GM18867 (cell line): ENCODE results near the gene TPD52L2.
"Not testable (repeated sequence)": the region's sequence is repeated elsewhere in the genome, so short reads cannot be mapped to it uniquely, and the experiment has no call there.

Experiments
- ATAC-seq: cut with Tn5 transposase; IDR thresholded peaks from one replicate; pipeline ENCODE4 v1.9.1; 2021; ENCODE audit warnings: mild to moderate bottlenecking, moderate library complexity; ENCODE audit not compliant: unreplicated experiment

Gene TPD52L2

GRCh38 chr20:63895202-63895951 is 30.3 kb downstream of the TPD52L2 start:
- peak; percentile 8 for ATAC-seq

- no peak for ATAC-seq
These were observed 30.8 kb downstream of the TPD52L2 start for GRCh38 chr20:63895952-63896263.

- no peak for ATAC-seq
These were observed 31.4 kb downstream of the TPD52L2 start for GRCh38 chr20:63896264-63897105.

- ATAC-seq: no peak
These were observed 33.0 kb downstream of the TPD52L2 start for GRCh38 chr20:63897978-63898561.

- no peak for ATAC-seq
These were observed 34.0 kb downstream of the TPD52L2 start for GRCh38 chr20:63898882-63899558.

GRCh38 chr20:63900413-63900812 is 35.3 kb downstream of the TPD52L2 start:
- ATAC-seq: no peak

GRCh38 chr20:63903796-63904561 is 38.9 kb downstream of the TPD52L2 start:
- ATAC-seq: no peak

- ATAC-seq: no peak
These were observed 43.1 kb downstream of the TPD52L2 start for GRCh38 chr20:63908008-63908682.

GRCh38 chr20:63911176-63911575 is 46.1 kb downstream of the TPD52L2 start:
- no peak for ATAC-seq

GRCh38 chr20:63913768-63914167 is 48.7 kb downstream of the TPD52L2 start:
- ATAC-seq: no peak

GRCh38 chr20:63915471-63915870 is 50.4 kb downstream of the TPD52L2 start:
- ATAC-seq: no peak

GRCh38 chr20:63916371-63916939 is 51.4 kb downstream of the TPD52L2 start:
- ATAC-seq: not testable (repeated sequence)

- no peak for ATAC-seq
These were observed 52.7 kb downstream of the TPD52L2 start for GRCh38 chr20:63917811-63918210.

GRCh38 chr20:63919130-63919529 is 54.1 kb downstream of the TPD52L2 start:
- ATAC-seq: no peak

GRCh38 chr20:63920226-63920625 is 55.2 kb downstream of the TPD52L2 start:
- no peak for ATAC-seq

- ATAC-seq: no peak
These were observed 58.6 kb downstream of the TPD52L2 start for GRCh38 chr20:63923651-63924050.

GRCh38 chr20:63924241-63924640 is 59.2 kb downstream of the TPD52L2 start:
- no peak for ATAC-seq

- ATAC-seq: no peak
These were observed 61.2 kb downstream of the TPD52L2 start for GRCh38 chr20:63926298-63926697.

- ATAC-seq: no peak
These were observed 64.0 kb downstream of the TPD52L2 start for GRCh38 chr20:63929071-63929470.

- not testable (repeated sequence) for ATAC-seq
These were observed 64.4 kb downstream of the TPD52L2 start for GRCh38 chr20:63929473-63929883.
